Activated CD4-positive, alpha-beta T cell treated with anti-CD3 and anti-CD28 coated beads for 36 hours (primary cell): Measurements from ENCODE around the gene ANKRD44. TPM values are rescaled to one million over a fixed set of nuclear protein-coding genes. Genes with fewer than 3 reads are reported as not detected.

Source experiments
- ATAC-seq: fragments of 200-7000 bp; cut with Tn5 transposase; one replicate; pipeline ENCODE4 v1.10.0; 2021; ENCODE audit warnings: mild to moderate bottlenecking, moderate library complexity
- CTCF ChIA-PET: fragments of 350-600 bp; sonication (Branson Sonifier 250); formaldehyde crosslinking; loops from one replicate; lab custom pipeline; 2021; ENCODE audit warnings: antibody characterized with exemption; lab: Charles Lee
- POLR2A ChIA-PET: fragments of 350-600 bp; sonication (Branson Sonifier 250); formaldehyde crosslinking; loops from one replicate; lab custom pipeline; 2021; ENCODE audit warnings: antibody characterized with exemption, inconsistent platforms; lab: Charles Lee
- DNase-seq: peaks from one replicate; pipeline ENCODE4 v3.0.0-alpha.2; 2020
- H3K27ac Mint-ChIP-seq: one replicate; pipeline ENCODE4 v1.8.0; 2021; ENCODE audit warnings: mixed read lengths
- H3K27me3 Mint-ChIP-seq: one replicate; pipeline ENCODE4 v1.8.0; 2021; ENCODE audit warnings: mixed read lengths
- H3K36me3 Mint-ChIP-seq: one replicate; pipeline ENCODE4 v1.8.0; 2021; ENCODE audit warnings: low read depth, mixed read lengths
- H3K4me1 Mint-ChIP-seq: one replicate; pipeline ENCODE4 v1.8.0; 2021; ENCODE audit warnings: mixed read lengths
- H3K4me3 Mint-ChIP-seq: one replicate; pipeline ENCODE4 v1.8.0; 2021; ENCODE audit warnings: mild to moderate bottlenecking, moderate library complexity, mixed read lengths
- H3K9me3 Mint-ChIP-seq: one replicate; pipeline ENCODE4 v1.8.0; 2021; ENCODE audit warnings: low read depth, mixed read lengths
- intact Hi-C, 2 experiments: fragments of 100-400 bp; cut with DNase I in 1 of 2; cut with micrococcal nuclease in 1 of 2; formaldehyde crosslinking; loops; one replicate each; pipeline versions ENCODE4 v1.14.2 to v1.15.1; 2022 to 2024; cut with DNase I, micrococcal nuclease
- total RNA-seq, 2 experiments: library from RNA; stranded (reverse); gene quantifications; one replicate each; pipeline ENCODE4 v1.2.3, GENCODE V29; 2021

Gene ANKRD44
- total RNA-seq, 2 experiments from 2014 or later, result 122 to 181 TPM

DNA sequence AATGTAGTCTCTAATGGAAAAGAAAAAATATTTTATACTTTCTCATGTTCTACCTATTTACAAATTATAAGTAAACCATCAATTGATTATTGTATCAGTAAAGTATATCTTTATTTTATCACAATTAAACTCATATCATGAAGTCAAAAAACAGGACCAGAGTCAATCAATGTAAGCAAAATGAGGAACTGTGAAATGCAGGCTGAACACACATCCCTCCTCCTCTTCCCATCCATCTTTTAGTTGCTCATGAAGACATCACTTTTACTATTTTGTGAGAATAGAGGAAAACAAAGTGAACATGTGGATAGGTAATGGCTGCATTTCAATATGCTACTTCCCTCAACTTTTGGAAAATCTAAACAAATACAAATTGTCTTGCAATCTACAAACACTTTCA is 195.3 kb downstream of the ANKRD44 start:
- H3K36me3 Mint-ChIP-seq, result peaks cover 32% of the 10 kb centered on the region

DNA sequence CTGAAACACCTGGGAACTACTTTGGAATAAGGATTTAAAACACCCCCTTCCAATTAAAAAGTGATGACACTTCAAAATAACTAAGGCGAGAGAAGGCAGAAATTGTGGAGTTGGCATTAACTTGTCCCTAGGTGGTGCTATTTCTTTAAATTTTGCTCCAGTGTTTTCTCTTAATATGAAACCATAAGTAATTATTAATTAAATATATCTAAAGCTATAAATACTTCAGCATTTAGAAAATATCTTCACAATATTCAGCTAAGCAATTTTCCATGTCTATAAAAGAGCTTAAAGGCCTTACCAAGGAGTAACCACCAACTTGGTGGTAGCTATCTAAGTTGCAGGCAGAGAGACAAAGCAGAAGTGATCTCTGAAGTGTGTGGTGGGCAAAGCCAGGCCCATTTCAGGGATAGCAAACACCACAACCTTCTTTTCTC is 197.3 kb downstream of the ANKRD44 start:
- H3K9me3 Mint-ChIP-seq, result no peaks in the 10 kb centered on the region
- peaks cover 30% of the 10 kb centered on the region for H3K36me3 Mint-ChIP-seq
- no peak overlapping the region for H3K4me3 Mint-ChIP-seq
- peak overlapping the region; percentile 26 for H3K27ac Mint-ChIP-seq
- intact Hi-C loops, result loop anchor here (1.0 kb wide), 4 partner anchors 55 to 265 kb away; partner anchors contain the start of gene ANKRD44 (in 1 of the 2)
- no peaks in the 10 kb centered on the region for H3K27me3 Mint-ChIP-seq
- CTCF ChIA-PET, result interaction anchor here (0.6 to 3.7 kb wide), 68 partner anchors 9 to 288 kb away, joined by 3 to 86 read pairs (median 6); partner anchors contain the start of gene ANKRD44
- peak; percentile 41 for ATAC-seq
- POLR2A ChIA-PET, result interaction anchor here (1.0 kb wide), 1 partner anchor 54 kb away, joined by 4 read pairs; no protein-coding TSS in a partner anchor
- no peak for DNase-seq
- H3K4me1 Mint-ChIP-seq, result peaks cover 25% of the 10 kb centered on the region

More for the DNA sequence above, 195.3 kb downstream of the ANKRD44 start:
- Mint-ChIP-seq H3K9me3 (no peaks in the 10 kb centered on the region), H3K4me1 (peaks cover 28% of the 10 kb centered on the region), H3K27me3 (no peaks in the 10 kb centered on the region), H3K27ac (peak overlapping the region; percentile 45), H3K4me3 (no peak overlapping the region)
- CTCF ChIA-PET, result interaction anchor here (0.7 to 3.7 kb wide), 12 partner anchors 9 to 364 kb away, joined by 3 to 86 read pairs (median 8); no protein-coding TSS in a partner anchor
- ATAC-seq (no peak), DNase-seq (no peak)
- POLR2A ChIA-PET, result interaction anchor here (0.6 kb wide), 1 partner anchor 365 kb away, joined by 3 read pairs; no protein-coding TSS in a partner anchor
- intact Hi-C loops, result no loop called here

DNA sequence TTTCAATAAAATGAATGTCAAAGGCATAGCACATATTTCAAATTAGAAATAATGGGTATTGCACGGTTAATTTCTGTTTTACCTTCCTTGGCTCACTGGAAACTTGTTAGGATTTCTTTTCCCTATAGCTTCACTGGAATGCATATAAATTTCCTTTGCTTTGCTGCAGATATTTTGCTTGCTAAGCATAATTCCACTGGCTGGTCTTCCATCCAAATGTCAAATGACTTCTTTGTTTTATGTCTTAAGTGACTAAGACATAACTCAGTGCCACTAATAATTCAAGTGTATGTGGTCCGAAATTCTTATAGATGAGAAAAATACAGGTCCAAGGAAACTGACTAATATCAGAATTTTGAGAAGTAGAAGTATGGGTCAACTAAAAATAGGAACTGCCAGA is 201.3 kb downstream of the ANKRD44 start:
- CTCF ChIA-PET, result interaction anchor here (0.7 to 1.4 kb wide), 5 partner anchors 12 to 265 kb away, joined by 3 to 4 read pairs (median 4); no protein-coding TSS in a partner anchor
- POLR2A ChIA-PET, result interaction anchor here (0.6 kb wide), 1 partner anchor 11 kb away, joined by 6 read pairs; no protein-coding TSS in a partner anchor

DNA sequence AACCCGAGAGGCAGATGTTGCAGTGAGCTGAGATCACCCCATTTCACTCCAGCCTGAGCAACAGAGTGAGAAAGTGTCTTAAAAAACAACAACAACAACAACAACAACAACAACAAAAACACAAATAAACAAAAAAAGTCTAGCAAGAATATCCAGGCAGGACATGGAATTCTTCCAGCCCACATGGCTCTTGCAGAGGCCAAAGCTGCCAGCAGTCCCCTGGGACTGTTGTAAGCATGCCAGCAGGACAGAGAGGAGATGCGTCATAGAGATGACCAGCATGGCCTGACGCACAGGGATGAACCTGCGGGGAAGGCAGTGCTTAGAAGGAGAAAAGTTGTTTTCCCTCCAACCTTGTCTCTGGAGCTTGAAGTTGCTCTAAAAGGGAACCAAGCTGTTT is 201.8 kb downstream of the ANKRD44 start:
- intact Hi-C loops, result no loop called here
- no peak overlapping the region for H3K27ac Mint-ChIP-seq
- CTCF ChIA-PET, result interaction anchor here (0.7 to 1.1 kb wide), 2 partner anchors 47 to 60 kb away, joined by 3 to 4 read pairs; no protein-coding TSS in a partner anchor
- no peak for DNase-seq
- H3K4me1 Mint-ChIP-seq, result peaks cover 5% of the 10 kb centered on the region
- H3K27me3 Mint-ChIP-seq, result no peaks in the 10 kb centered on the region
- no peak for ATAC-seq
- H3K36me3 Mint-ChIP-seq, result peaks cover 23% of the 10 kb centered on the region
- no peaks in the 10 kb centered on the region for H3K9me3 Mint-ChIP-seq
- H3K4me3 Mint-ChIP-seq, result no peak overlapping the region
- POLR2A ChIA-PET, result no interaction called here

More for the DNA sequence above, 201.3 kb downstream of the ANKRD44 start:
- ATAC-seq (no peak), DNase-seq (no peak)
- Mint-ChIP-seq H3K4me3 (no peak overlapping the region), H3K9me3 (no peaks in the 10 kb centered on the region), H3K27ac (no peak overlapping the region), H3K4me1 (peaks cover 5% of the 10 kb centered on the region), H3K36me3 (peaks cover 23% of the 10 kb centered on the region), H3K27me3 (no peaks in the 10 kb centered on the region)
- intact Hi-C loops, result no loop called here

DNA sequence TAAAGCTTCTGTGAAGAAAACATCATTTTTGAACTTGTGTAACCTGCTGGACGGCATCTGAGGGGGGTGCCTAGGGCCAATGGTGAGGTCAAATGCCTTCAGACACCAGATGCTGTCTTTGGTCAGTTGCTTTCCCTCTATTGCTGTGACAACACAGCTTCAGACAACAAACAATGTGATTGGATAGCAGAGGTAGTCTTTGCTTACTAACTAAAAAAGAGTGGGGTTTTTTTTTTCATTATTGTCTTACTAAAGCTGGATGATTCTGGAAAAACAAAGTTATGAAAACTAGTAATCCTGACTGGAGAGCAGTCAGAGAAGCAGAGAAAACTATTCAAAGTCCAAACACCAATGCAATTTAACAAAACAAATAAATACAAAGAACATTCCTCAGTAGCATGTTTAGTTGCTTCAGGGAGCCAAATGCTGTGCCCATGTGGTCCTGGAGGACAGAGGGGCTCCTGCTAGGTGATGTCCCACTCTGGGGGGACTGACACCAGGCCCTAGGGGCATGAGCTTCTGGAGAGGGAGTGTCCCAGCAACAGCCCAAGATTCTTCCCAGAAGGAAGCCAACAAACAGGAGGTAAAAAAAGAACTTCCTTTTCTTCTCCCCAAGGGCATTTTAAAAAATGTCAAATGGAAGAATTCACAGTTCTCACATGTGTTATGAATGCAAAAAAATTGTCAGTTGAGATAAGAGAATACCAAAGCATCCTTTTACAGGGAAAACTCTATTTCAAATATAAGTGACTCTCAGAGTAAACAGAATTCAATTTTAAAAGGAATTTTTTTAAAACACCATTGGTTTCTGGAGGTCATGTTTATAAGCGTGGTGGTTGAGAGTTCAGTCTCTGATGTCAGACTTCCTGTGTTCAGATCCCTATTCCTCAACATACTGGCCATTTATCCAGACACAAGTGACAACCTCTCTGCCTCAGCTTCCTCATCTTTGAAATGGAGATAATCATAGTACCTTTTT is 203.0 kb downstream of the ANKRD44 start:
- H3K36me3 Mint-ChIP-seq, result peaks cover 28% of the 10 kb centered on the region
- no peaks in the 10 kb centered on the region for H3K27me3 Mint-ChIP-seq
- POLR2A ChIA-PET, result no interaction called here
- H3K27ac Mint-ChIP-seq, result peak overlapping the region; percentile 47
- DNase-seq (no peak), ATAC-seq (no peak)
- H3K9me3 Mint-ChIP-seq, result no peaks in the 10 kb centered on the region
- peaks cover 3% of the 10 kb centered on the region for H3K4me1 Mint-ChIP-seq
- CTCF ChIA-PET, result interaction anchor here (0.7 to 1.6 kb wide), 4 partner anchors 9 to 61 kb away, joined by 3 to 5 read pairs (median 4); no protein-coding TSS in a partner anchor
- intact Hi-C loops, result no loop called here
- H3K4me3 Mint-ChIP-seq, result no peak overlapping the region

DNA sequence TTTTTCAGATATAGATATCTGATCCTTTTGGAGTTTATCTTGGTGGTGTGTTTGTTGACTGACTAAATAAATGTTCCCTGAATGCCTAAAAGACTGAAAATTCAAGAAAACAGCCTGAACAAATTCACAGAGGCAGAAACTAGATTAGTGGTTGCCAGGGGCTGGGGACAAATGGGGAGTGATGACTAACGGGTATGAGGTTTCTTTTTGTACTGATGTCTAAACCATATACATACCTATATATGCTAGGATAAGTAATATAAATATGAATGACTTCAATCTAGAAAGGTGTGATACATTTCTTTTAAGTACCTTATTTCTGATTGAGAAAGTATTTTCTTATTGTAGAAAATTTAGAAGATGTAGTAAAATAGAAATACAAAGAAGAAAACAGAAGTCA is 207.2 kb downstream of the ANKRD44 start:
- Mint-ChIP-seq H3K36me3 (peaks cover 29% of the 10 kb centered on the region), H3K4me1 (peaks cover 5% of the 10 kb centered on the region), H3K4me3 (no peak overlapping the region), H3K27me3 (no peaks in the 10 kb centered on the region), H3K9me3 (no peaks in the 10 kb centered on the region), H3K27ac (peak overlapping the region; percentile 35)
- ChIA-PET POLR2A (interaction anchor here (0.7 kb wide), 1 partner anchor 262 kb away, joined by 3 read pairs; no protein-coding TSS in a partner anchor), CTCF (no interaction called here)
- no peak for ATAC-seq
- no peak for DNase-seq
- intact Hi-C loops, result no loop called here

DNA sequence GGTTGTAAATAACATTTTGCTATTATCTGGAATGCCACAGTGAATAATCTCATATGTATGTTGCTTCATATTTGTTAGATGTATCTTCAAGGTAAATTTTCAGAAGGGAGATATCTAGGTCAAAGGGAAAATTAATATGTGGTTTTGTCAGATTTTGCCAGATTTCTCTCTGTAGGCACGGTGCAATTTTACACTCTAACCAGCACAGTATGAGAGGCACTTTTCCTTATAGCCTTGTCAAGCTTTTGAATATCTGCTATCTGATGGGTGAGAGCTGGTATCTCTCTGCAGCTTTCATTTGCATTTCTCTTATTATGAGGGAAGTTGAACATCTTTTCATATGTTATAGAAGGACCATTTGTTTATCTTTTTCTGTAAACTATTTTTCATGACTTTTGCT is 208.3 kb downstream of the ANKRD44 start:
- Mint-ChIP-seq H3K4me1 (peaks cover 5% of the 10 kb centered on the region), H3K27me3 (no peaks in the 10 kb centered on the region), H3K27ac (no peak overlapping the region), H3K36me3 (peaks cover 34% of the 10 kb centered on the region), H3K9me3 (no peaks in the 10 kb centered on the region), H3K4me3 (no peak overlapping the region)
- no peak for DNase-seq
- CTCF ChIA-PET, result interaction anchor here (0.7 to 1.0 kb wide), 2 partner anchors 11 to 63 kb away, joined by 3 to 4 read pairs; no protein-coding TSS in a partner anchor
- ATAC-seq, result no peak
- POLR2A ChIA-PET, result no interaction called here
- intact Hi-C loops, result no loop called here

DNA sequence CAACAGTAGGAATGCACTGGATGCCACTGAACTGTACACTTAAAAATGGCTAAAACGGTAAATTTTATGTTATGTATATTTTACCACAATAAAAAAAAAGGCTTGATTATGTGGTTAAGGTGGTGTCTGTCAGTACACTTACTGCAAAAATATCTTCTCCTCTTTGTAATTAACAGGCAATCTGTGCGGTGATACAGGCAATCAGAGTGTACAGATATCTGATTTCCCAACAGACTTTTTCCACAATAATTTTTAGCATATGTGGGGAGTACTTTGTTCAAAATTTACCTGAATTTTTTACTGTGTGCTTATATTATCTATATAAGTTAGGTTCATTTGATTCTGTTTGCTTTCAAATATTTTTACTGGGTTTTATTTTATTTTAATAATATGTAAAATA is 209.1 kb downstream of the ANKRD44 start:
- H3K4me3 Mint-ChIP-seq, result no peak overlapping the region
- ATAC-seq (no peak), DNase-seq (no peak)
- peaks cover 37% of the 10 kb centered on the region for H3K36me3 Mint-ChIP-seq
- CTCF ChIA-PET, result no interaction called here
- intact Hi-C loops, result no loop called here
- POLR2A ChIA-PET, result no interaction called here
- H3K27ac Mint-ChIP-seq, result no peak overlapping the region
- H3K4me1 Mint-ChIP-seq, result peaks cover 5% of the 10 kb centered on the region
- no peaks in the 10 kb centered on the region for H3K27me3 Mint-ChIP-seq
- H3K9me3 Mint-ChIP-seq, result no peaks in the 10 kb centered on the region

DNA sequence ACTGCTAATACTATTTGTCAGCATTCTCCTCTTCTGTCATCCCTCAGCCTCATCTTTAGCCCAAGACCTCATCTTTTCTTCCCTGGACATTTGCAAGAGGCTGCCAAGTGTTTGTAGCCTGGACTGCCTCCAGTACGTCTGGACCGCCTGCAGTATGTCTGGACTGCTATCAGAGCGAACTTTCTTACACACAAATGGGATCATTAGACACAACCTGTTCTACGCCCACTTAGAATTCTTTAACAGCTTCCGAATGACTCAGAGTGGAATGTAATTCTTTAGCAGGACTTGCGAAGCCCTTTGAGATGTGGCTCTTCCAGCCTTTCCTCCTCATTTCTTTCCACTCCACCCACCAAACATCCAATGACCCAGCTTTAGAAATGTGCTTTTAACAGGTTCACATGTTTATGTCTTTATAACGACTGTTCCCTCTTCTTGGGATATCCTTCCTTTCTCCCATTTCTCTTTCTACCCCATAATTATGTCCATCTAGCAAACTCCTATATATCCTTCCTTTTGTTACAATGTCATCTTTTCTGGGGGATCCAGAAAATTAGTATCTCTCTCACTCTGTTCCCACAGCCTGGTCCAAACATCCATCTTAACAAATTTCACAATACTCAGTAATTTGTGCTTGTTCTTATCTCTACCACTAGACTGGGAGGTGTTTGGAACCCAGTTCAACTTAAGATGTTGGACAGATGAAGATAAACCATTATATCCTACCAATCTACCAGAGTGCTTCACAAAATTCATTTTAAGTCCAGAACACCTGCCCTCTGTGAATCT is 212.8 kb downstream of the ANKRD44 start:
- H3K4me1 Mint-ChIP-seq, result peaks cover 5% of the 10 kb centered on the region
- CTCF ChIA-PET, result interaction anchor here (0.7 to 2.2 kb wide), 7 partner anchors 10 to 71 kb away, joined by 3 to 11 read pairs (median 5); no protein-coding TSS in a partner anchor
- no peaks in the 10 kb centered on the region for H3K9me3 Mint-ChIP-seq
- intact Hi-C loops, result no loop called here
- no peaks in the 10 kb centered on the region for H3K27me3 Mint-ChIP-seq
- DNase-seq (no peak), ATAC-seq (no peak)
- H3K36me3 Mint-ChIP-seq, result peaks cover 35% of the 10 kb centered on the region
- H3K27ac Mint-ChIP-seq, result no peak overlapping the region
- no peak overlapping the region for H3K4me3 Mint-ChIP-seq
- POLR2A ChIA-PET, result no interaction called here

DNA sequence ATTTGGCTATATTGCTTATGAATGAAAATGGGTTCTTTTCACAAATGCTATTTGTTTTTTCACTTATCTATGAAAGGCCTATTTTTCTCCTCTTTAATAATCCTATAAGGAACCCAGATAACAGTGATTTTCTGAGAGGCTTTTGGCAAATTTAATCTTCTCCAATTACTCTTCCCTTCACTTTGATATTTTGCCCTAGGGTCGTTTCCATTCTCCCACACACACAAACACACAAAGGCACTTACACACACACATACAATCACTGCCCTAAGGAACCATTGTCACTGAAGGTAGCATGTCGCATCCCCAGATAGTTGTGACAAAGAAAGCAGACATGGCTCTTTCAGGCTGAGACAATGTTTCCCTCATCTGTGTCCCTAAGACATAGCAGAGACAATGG is 213.9 kb downstream of the ANKRD44 start:
- peak overlapping the region; percentile 44 for H3K27ac Mint-ChIP-seq
- no peaks in the 10 kb centered on the region for H3K27me3 Mint-ChIP-seq
- ChIA-PET CTCF (interaction anchor here (1.0 kb wide), 1 partner anchor 10 kb away, joined by 3 read pairs; no protein-coding TSS in a partner anchor), POLR2A (no interaction called here)
- no peaks in the 10 kb centered on the region for H3K9me3 Mint-ChIP-seq
- no peak for ATAC-seq
- peaks cover 3% of the 10 kb centered on the region for H3K4me1 Mint-ChIP-seq
- H3K36me3 Mint-ChIP-seq, result peaks cover 34% of the 10 kb centered on the region
- DNase-seq, result no peak
- no peak overlapping the region for H3K4me3 Mint-ChIP-seq
- intact Hi-C loops, result no loop called here
